ENCODE measurements around the gene ID1.

DNA sequence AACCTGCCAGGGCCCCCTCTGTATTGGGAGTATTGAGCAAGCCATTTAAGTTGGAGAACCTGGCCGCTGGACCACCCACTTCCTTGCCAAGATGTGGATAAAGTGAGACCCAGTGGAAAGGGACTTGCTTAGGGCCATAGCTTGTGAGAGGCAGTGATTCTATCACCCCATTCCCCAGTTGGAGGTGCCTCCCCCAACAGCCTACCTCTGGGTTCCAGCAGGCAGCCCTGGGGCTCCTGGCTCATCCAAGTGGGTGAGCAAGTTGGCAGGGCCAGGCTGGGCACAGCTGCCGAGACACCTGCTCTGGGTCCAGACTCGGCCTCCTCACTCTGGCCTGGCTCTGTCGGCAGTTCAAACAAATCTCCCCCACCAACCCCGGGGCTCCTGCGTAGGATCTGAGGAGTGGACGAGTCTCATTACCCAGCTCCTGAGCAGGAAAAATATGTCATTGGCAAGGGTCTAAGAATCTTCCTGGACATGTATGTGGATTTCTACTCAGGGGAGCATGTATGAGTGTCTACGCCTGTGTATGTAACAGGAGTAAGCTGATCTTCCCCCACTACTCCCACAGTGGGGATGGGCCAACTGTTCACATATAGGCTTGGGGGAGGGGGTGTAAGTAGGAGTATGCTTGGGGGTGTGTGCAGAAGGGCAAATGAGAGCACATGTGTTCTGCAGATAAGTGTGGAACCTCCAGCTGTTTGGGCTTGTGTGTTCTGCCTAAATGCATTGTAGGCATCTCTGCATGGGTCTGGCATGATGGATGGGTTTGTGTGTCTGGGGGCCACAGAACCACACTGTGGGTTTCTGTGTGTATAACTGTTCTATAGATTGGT is 1.9 kb downstream of the ID1 start:
- peak in 1 of 2 donors; percentile 65 for TF ChIP-seq POLR2AphosphoS5 (IDR thresholded peaks at IDR 0.05)
- TF ChIP-seq, protein P1, sequence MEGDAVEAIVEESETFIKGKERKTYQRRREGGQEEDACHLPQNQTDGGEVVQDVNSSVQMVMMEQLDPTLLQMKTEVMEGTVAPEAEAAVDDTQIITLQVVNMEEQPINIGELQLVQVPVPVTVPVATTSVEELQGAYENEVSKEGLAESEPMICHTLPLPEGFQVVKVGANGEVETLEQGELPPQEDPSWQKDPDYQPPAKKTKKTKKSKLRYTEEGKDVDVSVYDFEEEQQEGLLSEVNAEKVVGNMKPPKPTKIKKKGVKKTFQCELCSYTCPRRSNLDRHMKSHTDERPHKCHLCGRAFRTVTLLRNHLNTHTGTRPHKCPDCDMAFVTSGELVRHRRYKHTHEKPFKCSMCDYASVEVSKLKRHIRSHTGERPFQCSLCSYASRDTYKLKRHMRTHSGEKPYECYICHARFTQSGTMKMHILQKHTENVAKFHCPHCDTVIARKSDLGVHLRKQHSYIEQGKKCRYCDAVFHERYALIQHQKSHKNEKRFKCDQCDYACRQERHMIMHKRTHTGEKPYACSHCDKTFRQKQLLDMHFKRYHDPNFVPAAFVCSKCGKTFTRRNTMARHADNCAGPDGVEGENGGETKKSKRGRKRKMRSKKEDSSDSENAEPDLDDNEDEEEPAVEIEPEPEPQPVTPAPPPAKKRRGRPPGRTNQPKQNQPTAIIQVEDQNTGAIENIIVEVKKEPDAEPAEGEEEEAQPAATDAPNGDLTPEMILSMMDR (IDR thresholded peaks at IDR 0.05), result no peak
- peak in 3 of 4 donors; percentile 5 to 76 (median 38) for TF ChIP-seq POLR2A (IDR thresholded peaks at IDR 0.05)
- TF ChIP-seq EP300 (IDR thresholded peaks at IDR 0.05), result peak in 2 of 4 donors; percentile 14 to 21
